ENCODE data around the gene FAM171A1.
"Not testable (repeated sequence)": the region's sequence is repeated elsewhere in the genome, so short reads cannot be mapped to it uniquely, and the experiment has no call there.

FAM171A1 gene

DNA sequence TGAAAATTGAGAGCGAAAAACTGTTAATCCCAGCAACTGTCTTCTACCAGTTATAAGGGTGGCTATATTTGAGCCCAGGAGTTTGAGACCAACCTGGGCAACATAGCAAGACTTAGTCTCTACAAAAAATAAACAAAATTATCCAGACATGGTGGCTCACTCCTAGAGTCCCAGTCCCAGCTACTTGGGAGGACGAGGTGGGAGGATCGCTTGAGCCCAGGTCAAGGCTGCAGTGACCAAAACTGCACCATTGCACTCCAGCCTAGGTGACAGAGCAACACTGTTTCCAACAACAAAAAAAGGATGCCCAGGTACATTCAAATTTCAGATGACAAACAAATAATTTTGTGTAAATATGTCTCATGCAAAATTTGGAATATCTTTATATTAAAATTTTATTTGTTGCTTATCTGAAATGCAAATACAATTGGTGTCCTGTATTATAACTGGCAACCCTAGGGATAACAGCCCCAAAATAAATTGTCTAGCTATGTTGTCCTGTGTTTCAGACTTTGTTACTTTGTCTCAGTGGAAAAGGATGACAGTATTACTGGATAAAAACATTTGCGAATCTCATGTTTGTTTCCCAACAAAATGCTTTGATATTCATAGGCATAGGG lies 26.7 kb downstream of the FAM171A1 start:
- no peak for DNase-seq (ENCODE audit: low read depth)

DNA sequence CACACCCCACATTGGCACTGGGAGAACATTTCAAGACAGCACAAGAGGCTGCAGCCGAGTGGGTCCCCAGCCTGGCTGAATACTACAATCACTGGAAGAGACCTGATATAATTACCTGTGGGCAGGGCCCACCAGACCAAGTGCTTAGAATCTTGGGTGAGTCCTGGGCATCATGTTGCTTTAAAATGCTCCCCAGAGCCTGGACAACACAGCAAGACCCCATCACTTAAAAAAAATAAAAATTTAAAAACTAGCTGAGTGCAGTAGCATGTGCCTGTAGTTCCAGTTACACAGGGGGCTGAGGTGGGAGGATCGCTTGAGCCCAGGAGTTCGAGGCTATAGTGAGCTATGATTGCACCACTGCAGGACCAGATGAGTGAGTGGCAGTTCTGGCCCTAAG lies 28.1 kb downstream of the FAM171A1 start:
- DNase-seq (ENCODE audit: low read depth): no peak

DNA sequence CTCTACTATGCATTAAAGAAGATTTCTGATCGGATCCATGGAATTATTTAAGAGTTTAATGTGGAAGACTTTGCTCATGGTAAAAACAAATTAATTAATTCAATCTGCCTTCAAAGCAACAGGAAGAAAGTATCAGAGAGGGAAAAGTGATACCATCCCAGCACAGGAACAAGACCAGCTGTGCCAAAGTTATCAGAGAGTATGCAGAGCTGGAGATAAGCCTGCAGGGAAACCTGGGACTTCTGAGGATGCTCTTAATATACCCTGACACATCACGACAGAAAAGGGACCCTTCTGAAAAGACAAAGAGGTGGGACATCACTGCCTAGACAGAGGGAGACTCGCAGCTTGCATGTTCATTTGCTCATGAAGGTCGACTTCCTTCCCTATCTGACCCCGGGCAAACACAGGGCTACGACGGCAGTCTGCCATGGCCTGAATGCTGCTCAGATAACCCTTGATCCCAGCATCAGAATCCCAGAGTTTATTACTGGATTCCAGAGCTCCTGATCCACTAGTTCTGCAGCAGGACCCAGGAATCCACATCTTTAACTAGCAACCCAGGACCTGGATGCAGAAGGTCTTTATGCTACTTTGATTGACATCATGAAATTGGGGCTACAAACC lies 29.5 kb downstream of the FAM171A1 start:
- DNase-seq (ENCODE audit: low read depth): no peak

DNA sequence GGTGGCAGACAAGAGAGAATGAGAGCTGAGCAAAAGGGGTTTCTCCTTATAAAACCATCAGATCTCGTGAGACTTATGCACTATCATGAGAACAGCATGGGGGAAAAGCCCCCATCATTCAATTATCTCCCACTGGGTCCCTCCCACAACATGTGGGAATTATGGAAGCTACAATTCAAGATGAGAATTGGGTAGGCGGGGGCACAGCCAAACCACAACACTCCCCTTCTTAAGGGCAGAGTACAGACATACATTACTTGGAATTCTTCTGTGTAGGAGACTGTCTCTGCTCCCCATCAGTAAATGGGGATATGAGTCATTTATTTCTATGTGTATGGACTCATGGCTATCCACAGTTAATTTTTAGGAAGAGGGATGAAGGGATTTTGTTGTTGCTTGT lies 31.2 kb downstream of the FAM171A1 start:
- DNase-seq (ENCODE audit: low read depth): no peak

DNA sequence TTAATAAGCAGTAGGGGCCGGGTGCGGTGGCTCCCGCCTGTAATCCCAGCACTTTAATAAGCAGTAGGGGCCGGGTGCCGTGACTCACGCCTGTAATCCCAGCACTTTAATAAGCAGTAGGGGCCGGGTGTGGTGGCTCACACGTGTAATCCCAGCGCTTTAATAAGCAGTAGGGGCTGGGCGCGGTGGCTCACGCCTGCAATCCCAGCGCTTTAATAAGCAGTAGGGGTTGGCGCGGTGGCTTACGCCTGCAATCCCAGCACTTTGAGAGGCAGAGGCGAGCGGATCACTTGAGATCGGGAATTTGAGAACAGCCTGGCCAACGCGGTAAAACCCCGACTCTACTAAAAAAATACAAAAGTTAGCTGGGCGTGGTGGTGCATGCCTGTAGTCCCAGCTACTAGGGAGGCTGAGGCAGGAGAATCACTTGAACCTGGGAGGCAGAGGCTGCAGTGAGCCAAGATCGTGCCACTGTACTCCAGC lies 33.6 kb downstream of the FAM171A1 start:
- DNase-seq (ENCODE audit: low read depth): not testable (repeated sequence)

DNA sequence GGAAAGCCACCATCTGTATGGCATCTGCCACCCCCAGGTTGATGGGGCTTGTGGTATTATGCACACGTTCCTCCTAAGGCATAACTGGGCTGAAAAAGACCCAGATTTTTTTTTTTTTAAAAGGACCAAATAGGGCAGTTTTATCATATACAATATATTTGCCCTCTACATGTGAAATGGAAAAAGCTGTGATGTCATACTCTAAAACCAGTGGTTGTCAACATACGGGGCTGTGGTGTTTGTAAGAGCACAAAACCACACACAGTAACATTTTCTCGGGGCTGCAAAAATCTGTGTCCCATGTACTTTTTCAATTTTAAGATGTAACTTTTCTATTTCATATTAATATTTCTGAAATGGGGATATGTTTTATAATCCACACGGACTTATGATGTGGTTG lies 34.9 kb downstream of the FAM171A1 start:
- no peak for DNase-seq (ENCODE audit: low read depth)

DNA sequence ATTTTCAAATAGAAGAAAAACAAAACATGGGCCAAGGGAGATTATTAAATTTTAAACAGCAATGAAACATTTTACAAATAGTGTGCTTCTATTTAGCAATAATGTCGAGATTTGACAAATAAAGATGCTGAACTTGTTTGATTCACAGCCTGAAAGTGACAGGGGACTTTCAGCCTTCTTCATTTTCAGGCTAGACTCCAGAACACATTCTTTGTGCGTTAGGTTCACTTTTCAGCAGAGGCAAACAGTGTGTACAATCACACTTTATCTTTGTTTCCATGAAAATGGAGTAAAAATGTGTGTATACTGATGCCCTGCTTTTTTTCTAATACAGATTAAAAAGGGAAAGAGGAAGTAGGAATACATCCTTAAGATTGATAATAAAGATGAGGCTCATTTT lies 35.6 kb downstream of the FAM171A1 start:
- DNase-seq (ENCODE audit: low read depth): no peak

DNA sequence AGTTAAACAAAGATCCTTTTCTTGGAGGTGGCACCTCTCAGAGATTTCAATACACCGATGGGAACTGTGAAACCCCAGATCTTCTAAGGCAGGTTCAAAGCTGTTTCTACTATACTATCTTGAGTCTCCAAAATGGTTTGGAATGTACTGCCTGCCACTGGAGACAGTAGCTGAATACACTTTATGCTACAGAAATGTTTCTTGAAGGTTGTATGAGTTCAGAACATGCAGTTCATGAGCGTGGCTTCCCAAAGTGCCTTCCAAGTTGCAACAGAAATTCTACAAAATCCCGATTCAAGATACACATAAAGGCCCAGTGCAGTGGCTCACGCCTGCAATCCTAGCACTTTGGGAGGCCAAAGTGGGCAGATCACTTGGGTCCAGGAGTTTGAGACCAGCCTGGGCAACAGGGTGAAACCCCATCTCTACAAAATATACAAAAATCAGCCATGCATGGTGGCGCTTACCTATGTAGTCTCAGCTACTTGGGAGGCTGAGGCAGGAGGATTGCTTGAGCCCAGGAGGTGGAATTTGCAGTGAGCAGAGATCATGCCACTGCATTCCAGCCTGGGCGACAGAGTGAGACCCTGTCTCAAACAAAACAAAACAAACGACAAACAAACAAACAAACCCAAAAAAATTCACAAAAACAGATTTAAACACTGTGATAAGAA lies 36.3 kb downstream of the FAM171A1 start:
- no peak for DNase-seq (ENCODE audit: low read depth)

DNA sequence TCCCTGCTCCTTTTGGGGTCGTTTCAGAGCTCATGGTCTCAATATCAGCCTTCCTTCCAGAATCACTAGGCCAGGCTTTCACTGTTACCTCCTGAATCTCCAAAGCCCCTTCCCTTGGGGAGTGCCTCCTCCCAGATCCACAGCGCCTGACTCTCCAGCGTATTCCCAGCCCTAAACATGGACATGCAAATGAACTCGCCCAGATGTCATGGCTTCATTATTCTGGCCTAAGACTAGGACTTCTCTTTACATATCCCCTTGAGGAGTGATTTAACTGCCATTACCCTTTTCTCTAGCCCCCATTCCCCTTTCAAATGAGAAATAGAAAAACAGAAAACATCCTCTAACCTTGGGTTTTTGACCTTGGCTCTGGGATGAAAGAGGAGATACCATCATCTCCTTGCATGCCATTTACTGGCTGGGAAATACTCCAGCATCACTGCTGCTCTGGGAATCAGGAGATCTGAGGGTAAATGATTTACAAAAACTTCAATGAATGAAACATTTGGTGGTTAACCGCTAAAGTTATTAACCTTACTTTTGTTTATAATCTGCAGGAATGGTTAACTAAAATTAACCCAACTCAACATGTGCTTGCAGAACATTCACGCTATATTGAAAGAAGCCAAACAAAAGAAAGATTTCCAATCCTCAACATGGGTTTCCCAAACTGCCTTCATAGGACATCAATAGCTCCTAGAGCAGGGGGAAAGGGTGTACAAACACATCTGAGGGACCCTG lies 37.0 kb downstream of the FAM171A1 start:
- DNase-seq (ENCODE audit: low read depth): no peak

DNA sequence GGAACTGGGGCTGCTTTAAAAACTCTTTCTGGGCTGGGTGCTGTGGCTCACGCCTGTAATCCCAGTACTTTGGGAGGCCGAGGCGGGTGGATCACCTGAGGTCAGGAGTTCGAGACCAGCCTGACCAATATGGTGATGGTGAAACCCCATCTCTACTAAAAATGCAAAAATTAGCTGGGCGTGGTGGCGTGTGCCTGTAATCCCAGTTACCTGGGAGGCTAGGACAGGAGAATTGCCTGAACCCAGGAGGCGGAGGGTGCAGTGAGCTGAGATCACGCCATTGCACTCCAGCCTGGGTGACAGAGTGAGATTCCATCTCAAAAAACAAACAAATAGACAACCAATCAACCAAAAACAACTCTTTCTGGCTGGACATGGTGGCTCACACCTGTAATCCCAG lies 37.9 kb downstream of the FAM171A1 start:
- not testable (repeated sequence) for DNase-seq (ENCODE audit: low read depth)

DNA sequence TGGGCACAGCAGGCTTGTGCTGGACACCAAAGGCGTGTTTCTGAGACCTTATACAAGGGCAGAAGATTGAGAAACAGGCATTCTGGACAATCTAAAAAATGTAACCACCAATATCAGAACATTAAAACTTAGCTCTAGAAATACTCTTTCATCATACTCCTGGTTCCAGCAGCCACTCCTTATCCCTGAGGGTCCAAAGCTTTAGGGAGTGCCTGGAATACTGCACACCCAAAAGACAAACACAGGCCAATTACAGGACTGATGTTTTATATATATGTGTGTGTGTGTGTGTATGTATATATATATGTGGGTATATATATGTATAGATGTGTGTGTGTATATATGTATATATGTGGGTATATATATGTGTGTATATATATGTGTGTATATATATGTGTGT lies 39.6 kb downstream of the FAM171A1 start:
- no peak for DNase-seq (ENCODE audit: low read depth)

DNA sequence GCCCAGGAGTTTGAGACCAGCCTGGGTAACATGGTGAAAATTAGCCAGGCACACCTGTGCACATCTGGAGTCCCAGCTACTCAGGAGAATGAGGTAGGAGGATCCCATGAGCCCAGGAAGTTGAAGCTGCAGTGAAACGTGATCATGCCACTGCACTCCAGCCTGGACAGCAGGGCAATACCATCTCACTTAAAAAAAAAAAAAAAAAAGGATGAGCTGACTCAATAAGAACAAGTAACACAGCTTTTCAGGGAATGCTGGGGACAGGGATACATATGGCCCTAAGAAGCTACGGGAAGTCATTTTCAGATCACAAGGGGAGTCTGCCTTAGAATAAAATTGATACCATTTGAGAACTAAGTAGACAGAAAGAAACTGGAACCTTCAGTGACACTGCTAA lies 41.7 kb downstream of the FAM171A1 start:
- DNase-seq (ENCODE audit: low read depth): no peak

DNA sequence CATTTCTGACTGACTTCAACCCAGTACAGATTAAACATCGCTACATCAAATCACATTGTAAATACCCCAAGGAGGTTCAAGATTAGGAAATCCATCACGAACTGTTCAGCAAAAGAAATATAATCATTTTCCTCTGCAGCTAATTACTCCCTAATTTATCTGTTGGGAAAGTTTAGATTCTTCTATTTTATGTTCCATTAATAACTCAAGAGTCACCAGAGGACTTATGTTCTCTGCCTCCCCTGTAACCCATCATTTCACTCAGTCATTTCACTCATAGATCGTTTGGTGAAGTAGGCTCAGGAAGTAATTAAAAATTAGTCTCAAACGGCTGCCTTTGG lies 45.2 kb downstream of the FAM171A1 start:
- DNase-seq (ENCODE audit: low read depth): no peak

DNA sequence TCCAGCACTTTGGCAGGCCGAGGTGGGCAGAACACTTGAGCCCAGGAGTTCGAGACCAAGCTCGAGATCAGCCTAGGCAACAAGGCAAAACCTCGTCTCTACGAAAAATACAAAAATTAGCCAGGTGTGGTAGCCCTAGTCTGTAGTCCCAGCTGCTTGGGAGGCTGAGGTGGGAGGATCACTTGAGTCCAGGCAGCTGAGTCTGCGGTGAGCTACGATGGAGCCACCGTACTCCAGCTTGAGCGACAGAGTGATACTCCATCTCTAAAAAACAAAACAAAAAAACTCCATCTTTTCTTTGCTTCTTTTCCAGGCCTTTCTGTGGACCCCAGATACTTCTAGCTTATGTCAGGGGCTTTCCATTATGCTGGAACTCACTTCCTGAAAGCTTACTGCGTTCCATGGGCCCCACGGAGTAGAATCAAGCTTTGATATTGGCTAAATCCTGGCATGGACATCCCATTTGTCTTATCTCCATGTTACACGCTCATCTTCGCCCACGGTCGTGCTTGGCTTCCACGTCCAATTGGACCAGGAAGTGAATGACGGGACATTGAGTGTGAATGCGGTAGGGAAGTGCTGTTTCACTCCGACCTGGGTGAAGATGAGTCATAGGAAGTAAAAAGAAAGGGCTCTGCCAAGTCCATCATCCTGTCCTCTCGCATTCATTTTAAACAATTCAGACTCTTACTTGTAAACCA lies 45.7 kb downstream of the FAM171A1 start:
- DNase-seq (ENCODE audit: low read depth): no peak

DNA sequence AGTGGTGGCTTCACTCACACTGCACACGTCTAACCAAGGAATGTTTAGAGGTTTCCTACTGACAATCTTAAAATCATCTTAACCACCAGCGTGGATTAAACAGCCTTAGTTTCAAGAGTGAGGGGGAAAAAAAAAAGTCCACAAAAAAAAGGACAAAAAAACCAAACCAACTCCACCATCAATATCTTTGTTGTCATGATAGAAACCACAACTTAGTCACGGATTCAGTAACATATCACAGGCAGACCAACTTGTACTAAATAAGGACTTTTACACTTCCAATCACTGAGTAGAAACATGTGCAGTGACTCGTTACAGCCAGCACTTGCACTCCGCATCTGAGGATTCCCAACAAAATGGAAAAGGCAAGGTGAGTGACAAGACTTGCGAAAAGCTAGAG lies 46.5 kb downstream of the FAM171A1 start:
- no peak for DNase-seq (ENCODE audit: low read depth)

DNA sequence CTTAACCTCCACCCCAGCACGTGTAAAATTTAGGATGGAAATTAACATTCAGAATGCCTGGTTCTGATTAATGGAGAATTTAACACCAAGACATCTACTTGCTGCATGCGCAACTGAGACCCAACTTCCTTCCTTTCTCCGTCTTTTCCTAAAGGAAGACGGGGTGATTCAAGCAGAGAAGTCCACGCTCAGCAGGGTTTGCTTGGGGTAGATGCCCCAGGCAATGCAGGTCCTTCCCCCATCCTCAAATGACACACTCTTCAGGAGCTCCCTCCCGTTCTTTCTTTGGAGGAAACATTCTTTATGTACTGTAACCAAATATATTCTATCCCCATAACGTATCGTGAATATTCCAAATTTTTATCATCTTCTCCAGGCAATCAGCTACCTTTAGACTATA lies 47.0 kb downstream of the FAM171A1 start:
- no peak for DNase-seq (ENCODE audit: low read depth)

DNA sequence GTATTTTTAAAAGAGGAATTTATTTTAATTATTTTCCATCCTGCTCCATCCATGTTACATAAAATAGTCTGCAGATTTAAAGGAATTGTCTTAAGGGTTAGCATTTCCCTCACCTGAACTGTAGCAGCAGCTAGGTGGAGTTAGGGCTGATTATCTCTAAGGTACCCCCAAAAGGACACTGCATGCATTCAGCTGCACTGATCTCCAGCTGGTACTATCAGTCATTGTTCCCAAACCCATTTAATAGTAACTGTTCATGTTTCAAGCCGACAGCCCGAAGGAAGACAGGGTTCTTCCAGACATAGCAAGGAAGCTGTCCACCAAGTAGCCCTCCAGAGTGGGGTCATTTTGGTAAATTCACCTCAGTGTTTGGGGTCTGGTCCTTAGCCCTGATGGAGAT lies 48.7 kb downstream of the FAM171A1 start:
- no peak for DNase-seq (ENCODE audit: low read depth)

DNA sequence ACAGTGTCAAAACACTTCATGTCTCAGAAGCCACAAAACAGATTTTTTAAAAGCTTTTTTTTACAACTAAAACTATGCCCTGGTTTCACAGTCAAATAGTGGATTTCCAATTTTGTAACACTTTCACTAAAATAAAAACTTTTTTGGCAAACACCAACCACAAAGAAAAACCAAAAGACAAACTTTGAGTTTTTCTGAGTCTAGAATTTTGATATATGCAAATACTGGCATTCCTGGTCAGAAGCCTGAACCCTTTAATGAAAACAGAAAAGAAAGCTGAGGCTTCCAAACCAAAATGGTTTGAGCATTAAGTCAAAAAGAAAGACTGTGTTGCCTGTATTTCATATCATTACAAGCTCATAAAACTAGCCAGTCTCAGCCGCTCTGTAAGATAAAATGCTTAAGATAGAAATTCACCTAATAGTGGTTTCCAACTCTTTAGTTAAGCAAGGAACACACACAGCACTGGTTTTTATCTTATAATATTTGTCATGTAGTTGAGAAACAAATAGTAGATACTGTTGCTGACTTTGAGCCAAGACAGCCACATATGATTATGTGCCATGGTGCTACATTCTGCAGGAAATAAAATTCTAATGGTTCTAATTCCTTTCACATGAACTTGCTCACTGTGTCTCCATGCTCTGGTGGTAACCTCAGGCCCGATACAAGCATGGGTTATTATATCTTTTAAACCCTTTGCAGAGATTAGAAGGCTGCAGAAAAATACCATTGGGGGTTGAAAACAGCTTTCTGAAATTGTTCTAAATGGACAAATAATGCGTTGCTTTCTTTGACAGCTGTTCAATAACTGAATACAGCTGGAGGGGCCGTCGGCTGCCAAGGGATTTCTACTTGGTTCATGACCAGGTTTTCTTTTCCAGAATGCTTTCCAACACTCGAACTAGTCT lies 49.4 kb downstream of the FAM171A1 start:
- no peak for DNase-seq (ENCODE audit: low read depth)

DNA sequence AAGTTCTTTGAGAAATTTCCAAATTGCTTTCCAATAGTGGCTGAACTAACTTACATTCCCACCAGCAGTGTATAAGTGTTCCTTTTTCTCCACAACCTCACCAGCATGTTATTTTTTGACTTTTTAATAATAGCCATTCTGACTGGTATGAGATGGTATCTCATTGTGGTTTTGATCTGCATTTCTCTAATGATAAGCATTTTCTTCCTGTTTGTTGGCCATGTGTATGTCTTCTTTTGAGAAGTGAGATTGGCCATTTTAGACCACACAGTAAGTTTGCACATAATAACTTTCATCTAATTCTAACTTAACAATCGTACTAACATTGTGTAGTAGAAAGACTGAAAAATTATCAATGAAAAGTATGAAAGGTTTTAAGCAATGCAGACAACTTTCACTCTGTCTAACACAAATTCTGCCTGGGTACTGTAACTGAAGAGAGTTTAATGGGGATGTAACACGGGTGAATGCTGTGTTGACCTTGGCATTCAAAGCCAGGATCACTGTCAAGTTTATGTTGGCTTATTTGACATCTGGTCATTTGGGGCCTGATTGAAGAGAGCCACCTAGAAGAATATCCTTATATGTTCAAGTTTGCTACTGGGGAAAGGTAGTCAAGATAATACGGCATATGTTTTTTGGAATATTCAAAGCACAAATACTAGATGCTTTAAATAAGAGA lies 50.4 kb downstream of the FAM171A1 start:
- DNase-seq (ENCODE audit: low read depth): no peak

DNA sequence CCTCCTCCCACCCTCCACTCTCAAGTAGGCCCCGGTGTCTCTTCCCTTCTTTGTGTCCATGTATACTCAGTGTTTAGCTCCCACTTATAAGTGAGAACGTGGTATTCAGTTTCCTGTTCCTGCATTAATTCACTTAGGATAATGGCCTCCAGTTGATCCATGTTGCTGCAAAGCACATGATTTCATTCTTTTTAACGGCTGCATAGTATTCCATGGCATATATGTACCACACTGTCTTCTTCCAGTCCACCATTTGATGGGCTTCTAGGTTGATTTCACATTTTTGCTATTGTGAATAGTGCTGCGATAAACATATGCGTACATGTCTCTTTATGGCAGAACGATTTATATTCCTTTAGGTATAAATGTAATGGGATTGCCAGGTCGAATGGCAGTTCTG lies 51.0 kb downstream of the FAM171A1 start:
- DNase-seq (ENCODE audit: low read depth): no peak

Data from stimulated activated CD4-positive, alpha-beta T cell treated with anti-CD3 and anti-CD28 coated beads, Interleukin-2, amount 100 ng/mL, for 4 hours (primary cell).